Measurements from ENCODE around the gene KCNC1.
A peak's percentile ranks its signal among the peaks of the same experiment; 100 is the strongest.

KCNC1 gene

GRCh38 chr11:17813391-17814059 lies 78.9 kb downstream of the KCNC1 start:
- no peak for TF ChIP-seq CTCF (IDR thresholded peaks at IDR 0.05; ENCODE audit: low read length, missing control alignments)
- DNase-seq (ENCODE audit: low read depth): no peak
- H3K4me3 ChIP-seq (replicated peaks; ENCODE audit: low read depth, low read length): no peak overlapping the region

GRCh38 chr11:17814546-17814945 lies 80.0 kb downstream of the KCNC1 start:
- no peak for DNase-seq (ENCODE audit: low read depth)
- no peak overlapping the region for H3K4me3 ChIP-seq (replicated peaks; ENCODE audit: low read depth, low read length)
- TF ChIP-seq CTCF (IDR thresholded peaks at IDR 0.05; ENCODE audit: low read length, missing control alignments): no peak

- no peak for TF ChIP-seq CTCF (IDR thresholded peaks at IDR 0.05; ENCODE audit: low read length, missing control alignments)
- H3K4me3 ChIP-seq (replicated peaks; ENCODE audit: low read depth, low read length): no peak overlapping the region
- DNase-seq (ENCODE audit: low read depth): no peak
These were observed 81.8 kb downstream of the KCNC1 start for GRCh38 chr11:17816232-17816931.

GRCh38 chr11:17821648-17822400 lies 87.2 kb downstream of the KCNC1 start:
- no peak overlapping the region for H3K4me3 ChIP-seq (replicated peaks; ENCODE audit: low read depth, low read length)
- peak; percentile 90 for DNase-seq (ENCODE audit: low read depth)
- TF ChIP-seq CTCF (IDR thresholded peaks at IDR 0.05; ENCODE audit: low read length, missing control alignments): no peak

GRCh38 chr11:17822401-17822781 lies 87.8 kb downstream of the KCNC1 start:
- DNase-seq (ENCODE audit: low read depth): no peak
- no peak overlapping the region for H3K4me3 ChIP-seq (replicated peaks; ENCODE audit: low read depth, low read length)
- no peak for TF ChIP-seq CTCF (IDR thresholded peaks at IDR 0.05; ENCODE audit: low read length, missing control alignments)

GRCh38 chr11:17827006-17827405 lies 92.4 kb downstream of the KCNC1 start:
- peak; percentile 4 for TF ChIP-seq CTCF (IDR thresholded peaks at IDR 0.05; ENCODE audit: low read length, missing control alignments)
- no peak for DNase-seq (ENCODE audit: low read depth)
- no peak overlapping the region for H3K4me3 ChIP-seq (replicated peaks; ENCODE audit: low read depth, low read length)
